SW480 (cell line): ENCODE results near the gene ALPL.

Experiments
- DNase-seq: peaks from one replicate; pipeline ENCODE4 v3.0.0-alpha.2; 2016; ENCODE audit warnings: low spot score

Gene ALPL

GRCh38 chr1:21530368-21531016 lies 21.3 kb downstream of the ALPL start:
- no peak for DNase-seq

DNA sequence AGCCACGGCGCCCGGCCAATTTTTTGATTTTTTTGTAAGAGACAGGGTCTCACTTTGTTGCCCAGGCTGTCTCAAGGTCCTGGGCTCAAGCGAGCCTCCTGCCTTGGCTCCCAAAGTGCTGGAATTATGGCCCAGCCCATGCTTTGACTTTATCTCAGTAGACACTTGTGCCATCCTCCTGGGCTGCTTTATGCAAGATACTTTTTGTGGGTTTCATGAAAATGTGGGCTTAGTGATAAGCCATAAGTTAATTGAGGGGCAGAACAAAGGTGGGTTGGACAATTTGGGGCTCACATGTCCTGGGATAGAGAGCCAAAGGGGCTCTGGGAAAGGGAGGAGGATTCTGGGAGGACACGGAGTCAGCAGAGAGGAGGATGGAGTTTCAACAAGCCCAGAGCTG lies 22.0 kb downstream of the ALPL start:
- no peak for DNase-seq

DNA sequence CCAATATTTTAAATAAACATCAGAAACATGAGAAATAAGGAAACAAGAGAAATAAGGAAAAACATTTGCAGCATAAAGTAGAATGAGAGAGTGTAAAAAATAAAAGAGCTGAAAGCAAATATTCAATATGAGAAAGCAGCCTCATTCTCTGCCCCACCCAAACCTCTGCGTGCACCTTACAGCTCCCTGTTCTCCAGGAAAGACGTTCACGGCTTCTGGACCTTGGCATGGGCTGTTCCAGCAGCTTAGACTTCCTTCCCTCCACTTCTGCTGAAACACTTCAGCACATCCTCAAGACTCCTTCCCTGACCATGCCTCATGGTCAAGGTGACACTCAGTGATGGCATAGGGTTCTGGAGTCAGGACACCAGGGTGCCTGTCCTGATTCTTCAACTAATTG lies 23.3 kb downstream of the ALPL start:
- no peak for DNase-seq

GRCh38 chr1:21532992-21533534 lies 23.8 kb downstream of the ALPL start:
- no peak for DNase-seq

DNA sequence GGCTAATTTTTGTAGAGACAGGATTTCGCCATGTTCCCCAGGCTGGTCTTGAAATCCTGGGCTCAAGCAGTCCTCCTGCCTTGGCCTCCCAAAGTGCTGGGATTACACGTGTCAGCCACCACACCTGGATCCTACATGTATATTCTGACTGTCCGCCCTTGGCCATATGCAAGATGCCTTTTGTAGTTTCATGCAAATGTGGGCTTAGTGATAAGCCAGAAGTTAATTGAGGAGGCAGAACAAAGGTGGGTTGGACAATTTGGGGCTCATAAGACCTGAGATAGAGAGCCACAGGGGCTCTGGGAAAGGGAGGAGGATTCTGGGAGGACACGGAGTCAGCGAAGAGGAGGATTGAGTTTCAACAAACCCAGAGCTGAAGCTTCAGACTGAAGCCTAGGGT lies 24.9 kb downstream of the ALPL start:
- no peak for DNase-seq

DNA sequence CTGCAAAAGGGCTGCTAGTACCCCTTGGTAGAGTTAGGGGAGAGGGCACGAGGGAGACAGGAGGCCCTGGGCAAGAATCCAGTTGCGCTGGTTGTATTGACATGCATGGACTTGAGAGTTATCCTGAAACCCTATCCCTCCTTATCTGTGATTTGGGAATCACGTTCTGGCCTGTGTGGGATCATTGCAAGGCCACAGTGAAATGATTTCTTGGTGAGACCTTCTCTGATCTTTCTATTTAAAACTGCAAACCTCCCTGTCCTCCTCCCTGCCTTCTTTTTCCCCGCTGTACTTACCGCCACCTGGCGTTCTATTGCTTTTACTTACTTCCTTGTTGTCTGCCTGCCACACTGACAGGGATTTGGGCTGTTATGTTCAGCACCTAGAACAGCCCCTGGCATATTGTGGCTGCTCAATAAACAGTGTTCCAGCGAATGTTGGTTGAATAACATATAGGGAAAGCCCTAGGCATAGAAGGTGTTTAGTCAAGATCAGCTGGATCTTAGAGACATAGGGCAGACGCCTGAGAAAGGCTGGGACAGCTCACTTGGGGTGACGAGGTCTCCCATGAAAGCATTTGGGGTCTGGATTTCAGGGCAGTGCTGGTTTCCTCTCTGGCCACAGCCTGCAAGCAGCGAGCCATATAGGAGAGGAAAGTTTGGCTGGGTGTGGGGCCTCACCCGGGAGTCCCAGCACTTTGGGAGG lies 25.6 kb downstream of the ALPL start:
- DNase-seq, result peak; percentile 54

DNA sequence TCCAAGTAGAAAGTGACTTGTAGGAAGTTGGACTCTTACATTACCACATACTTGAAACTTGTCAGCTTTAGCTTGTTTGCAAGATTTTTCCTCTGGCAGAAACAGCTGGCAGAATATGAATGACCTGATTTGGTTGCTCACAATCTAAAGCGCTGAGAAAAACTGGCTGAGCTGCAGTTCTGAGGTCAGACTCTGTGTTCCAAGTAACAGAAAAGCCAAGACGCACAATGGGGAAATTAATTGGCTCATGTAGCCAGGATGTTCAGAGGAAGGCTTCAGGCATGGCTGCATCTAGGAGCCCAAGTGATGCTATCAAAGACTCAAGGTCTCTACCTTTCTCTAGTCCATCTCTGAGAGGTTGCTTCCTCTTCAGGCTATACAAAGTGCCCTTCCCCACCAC lies 27.0 kb downstream of the ALPL start:
- DNase-seq, result no peak

- DNase-seq, result no peak
Measured at GRCh38 chr1:21537511-21537931, 28.3 kb downstream of the ALPL start.

DNA sequence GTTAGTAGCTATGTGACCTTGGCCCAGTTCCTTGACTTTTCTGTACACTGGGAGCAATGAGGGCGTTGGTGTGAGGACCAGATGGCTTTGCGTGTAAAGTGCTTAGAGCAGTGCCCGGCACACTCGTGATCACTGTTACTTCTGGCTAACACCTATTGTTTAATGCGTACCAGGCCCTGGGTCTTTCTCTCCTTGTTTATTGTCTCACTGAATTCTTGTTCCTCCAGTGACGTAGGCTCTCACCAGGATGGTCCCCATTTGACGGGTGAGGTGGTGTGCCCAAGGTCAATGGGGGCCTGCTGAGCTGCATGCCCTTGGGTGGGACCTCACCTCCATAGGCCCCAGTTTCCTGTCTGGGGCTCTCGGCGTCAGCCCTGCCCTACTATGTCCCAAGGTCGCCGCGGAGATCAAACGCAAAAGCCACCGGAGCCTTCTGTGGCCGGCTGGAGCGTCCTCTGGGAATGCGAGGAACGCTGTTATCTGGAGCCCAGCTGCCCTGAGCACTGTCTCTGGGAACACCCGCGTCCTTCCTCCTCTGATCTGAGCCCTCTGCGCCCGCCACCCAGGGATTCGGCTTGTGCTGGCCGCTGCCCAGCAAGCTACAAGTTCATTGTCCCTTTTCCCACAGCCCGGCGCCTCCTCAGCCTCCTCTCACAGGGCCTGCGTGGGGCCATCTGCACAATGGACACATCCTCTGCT lies 28.9 kb downstream of the ALPL start:
- DNase-seq, result no peak

DNA sequence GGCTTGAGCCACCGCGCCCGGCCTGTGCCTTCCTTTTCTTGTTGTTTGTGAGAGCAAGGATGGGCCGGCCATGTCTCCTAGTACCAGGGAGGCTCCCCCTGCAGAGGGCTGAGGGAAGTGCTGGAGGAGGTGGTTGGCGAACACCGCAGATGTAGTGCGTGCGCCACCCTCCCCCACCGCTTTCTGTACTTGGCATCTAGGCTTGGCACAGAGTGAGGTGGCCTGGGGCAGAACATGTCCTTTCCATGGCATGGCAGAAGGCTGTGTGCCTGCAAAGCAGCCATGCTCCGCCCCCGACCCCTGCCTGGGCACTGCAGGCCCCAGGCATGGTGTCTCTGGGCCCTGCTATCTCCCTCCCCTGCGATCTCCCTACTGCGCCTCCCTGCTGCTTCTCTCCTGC lies 30.7 kb downstream of the ALPL start:
- no peak for DNase-seq

DNA sequence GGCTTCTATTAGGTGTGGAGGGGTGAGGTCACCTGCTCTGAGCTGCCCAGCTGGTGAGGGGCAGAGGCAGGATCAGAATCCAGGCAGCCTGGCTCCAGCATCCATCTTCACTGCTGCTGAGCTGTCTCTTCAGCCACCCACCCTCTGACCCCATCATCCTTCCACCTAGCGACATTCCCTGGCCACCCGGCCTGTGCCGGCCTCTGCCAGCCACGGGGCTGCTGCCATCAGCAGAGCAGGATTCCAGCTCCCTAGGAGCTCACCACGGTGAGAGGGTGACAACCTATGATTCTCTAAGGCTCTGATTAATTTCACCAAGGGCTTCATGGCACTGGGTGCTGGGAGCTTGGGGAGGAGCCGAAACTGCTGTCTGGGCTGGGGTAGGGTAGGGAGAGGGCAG lies 32.1 kb downstream of the ALPL start:
- no peak for DNase-seq

- no peak for DNase-seq
Measured at GRCh38 chr1:21541835-21542234, 32.6 kb downstream of the ALPL start.

GRCh38 chr1:21543598-21543997 lies 34.4 kb downstream of the ALPL start:
- DNase-seq, result no peak

DNA sequence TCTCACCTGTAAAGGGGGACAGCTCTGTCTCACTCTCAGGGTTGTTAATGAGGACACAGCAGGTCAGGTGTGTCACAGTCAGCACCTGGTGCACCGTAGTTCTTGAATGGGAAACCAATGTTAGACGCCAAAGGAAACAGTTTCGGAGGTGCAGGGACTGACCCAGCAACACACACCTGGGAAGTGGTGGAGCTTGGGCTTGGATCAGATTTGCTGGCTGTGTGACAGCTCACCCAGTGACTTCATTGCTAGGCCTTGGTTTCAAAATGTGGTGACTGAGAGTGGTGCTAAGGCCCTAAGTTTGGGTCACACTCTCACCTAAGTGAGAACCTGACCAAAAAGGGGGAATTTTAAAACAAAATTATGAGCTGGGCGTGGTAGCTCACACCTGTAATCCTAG lies 34.9 kb downstream of the ALPL start:
- DNase-seq, result no peak

DNA sequence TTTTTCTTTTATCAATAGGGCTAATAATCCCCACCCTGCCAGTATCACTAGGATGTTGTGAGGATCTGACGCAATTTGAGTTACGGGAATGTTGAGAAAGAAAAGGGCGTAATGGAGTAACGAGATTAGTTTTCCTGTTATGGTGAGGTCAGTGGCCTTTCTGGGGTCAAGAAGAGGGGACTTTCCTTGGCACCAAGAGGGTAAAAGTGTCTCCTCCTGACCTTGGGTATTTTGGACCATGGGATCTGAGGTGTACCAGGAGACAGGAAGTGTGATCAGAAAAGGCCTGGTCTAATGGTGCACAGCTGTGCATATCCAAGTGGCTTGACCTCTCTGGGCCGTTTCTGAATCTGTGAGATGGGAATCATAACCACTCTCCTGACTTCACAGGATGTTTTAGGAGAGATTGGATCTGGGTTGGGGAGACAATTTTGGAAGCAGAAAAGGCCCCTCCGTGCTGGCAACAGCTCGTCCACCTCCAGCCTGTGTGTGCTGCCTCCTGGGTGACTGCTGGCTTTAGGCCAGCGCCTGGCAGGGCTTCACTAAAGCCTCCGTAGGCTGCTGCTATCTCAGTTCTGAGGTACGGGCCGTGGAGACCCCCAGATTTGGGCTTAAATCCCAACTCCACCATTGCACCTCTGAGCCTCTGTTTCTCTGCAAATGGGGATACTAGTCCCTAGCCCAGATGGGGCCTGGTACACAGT lies 37.1 kb downstream of the ALPL start:
- no peak for DNase-seq

- DNase-seq, result no peak
Measured at GRCh38 chr1:21547876-21548275, 38.7 kb downstream of the ALPL start.

DNA sequence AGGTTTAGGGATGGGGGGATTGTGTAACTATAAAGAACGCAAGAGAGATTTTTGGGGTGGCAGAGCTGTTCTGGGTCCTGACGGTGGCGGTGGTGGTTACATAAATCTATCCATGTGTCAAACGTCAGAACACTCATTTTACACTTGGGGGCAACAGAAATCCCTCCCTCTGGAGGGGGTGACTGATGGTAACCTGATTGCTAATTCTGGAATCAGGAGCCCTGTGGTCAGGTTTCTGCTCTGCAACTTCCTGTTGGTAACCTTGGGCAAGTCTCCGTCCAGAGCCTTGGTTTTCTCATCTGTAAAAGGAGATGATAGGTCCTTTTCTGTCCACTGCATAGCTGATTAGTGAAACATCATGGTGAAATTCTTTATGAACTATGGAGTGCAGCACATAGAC lies 40.9 kb downstream of the ALPL start:
- DNase-seq, result no peak

GRCh38 chr1:21550866-21551475 lies 41.7 kb downstream of the ALPL start:
- no peak for DNase-seq

- DNase-seq, result no peak
Measured at GRCh38 chr1:21552715-21553114, 43.5 kb downstream of the ALPL start.

- no peak for DNase-seq
Measured at GRCh38 chr1:21553116-21553926, 44.1 kb downstream of the ALPL start.
